GM19238 (cell line): ENCODE measurements around the gene SGSM2.
A peak's percentile ranks its signal among the peaks of the same experiment; 100 is the strongest.

Source experiments
- DNase-seq: peaks from one replicate; pipeline ENCODE4 v3.0.0; 2011; ENCODE audit warnings: low spot score; ENCODE audit not compliant: insufficient read length

Gene SGSM2

DNA sequence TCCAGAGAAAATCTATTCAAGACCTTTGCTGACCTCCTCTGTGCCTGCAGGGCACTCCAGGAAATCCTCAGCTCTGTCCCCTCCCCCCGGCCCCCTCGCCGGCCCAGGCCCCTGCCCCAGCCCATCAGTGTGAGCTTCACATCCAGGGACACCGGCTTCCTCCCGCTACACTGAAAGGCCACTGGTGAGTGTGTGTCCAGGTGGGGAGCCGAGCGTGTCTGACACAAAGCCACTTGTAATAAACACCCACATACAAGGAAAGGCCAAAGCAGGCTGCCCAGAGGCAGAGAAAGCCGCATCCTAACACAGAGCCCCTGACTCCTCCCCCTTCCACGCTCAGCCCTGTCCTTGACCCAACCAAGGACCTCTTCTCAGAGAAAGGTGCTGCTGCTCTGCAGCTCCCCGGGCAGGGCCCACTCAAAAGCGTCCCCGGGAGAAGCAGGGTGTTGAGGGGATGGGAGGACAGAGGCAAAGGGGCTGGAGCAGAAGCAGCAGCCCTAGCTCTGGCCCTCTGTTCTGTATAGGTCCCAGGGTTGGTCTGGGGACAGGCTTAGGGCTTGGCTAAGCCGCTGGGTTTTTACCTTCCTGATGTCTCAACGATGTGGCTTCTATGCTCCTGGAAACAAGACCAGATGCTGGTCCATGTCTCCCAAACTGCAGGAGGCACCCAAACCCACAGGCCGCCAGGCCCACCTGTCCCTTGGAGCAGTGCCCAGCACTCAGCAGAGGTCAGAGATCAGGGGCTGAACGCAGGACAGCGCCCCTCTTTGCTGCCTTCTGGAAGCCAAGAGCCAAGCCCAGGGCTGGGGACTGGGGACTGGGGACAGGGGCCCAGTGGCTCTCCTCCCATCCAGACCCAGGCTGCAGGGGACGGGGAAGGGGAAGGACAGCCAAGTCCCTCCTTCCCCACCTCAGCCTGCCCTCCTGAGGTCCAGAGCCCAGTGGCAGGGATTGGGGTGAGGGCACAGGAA, 48.2 kb downstream of the SGSM2 start:
- no peak for DNase-seq

DNA sequence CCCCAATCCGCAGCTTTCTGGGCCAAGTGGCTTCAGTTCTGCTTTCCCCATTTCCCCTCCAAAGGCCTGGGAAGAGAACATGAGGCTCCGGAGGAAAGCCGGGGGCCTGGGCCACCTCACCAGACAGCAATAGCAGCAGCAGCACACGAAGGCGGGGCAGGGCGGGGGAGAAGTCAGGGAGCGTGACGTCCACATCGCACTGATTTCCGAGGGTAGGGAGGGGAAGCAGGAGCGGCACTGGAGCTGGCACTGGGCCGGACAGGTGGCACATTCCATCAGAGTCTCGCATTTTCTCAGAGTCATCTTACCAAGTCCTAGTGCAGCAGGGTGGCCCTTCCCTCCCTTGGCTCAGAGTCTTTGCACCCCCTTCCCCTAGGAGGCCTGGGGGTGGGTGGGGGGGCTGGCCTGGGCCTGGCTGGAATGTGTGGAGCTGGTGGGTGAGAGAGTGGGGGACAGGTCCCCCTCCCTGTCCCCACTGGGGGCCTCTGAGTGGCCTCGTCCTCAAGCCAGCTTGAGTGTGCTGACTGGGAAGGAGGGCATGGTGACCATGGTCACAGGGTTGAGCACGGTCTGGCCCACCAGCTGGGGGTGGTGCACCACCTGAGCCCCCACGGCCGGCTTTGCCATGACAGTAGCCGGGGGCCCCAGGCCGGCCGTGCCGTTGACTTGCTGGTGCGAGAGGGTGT, 49.2 kb downstream of the SGSM2 start:
- no peak for DNase-seq

DNA sequence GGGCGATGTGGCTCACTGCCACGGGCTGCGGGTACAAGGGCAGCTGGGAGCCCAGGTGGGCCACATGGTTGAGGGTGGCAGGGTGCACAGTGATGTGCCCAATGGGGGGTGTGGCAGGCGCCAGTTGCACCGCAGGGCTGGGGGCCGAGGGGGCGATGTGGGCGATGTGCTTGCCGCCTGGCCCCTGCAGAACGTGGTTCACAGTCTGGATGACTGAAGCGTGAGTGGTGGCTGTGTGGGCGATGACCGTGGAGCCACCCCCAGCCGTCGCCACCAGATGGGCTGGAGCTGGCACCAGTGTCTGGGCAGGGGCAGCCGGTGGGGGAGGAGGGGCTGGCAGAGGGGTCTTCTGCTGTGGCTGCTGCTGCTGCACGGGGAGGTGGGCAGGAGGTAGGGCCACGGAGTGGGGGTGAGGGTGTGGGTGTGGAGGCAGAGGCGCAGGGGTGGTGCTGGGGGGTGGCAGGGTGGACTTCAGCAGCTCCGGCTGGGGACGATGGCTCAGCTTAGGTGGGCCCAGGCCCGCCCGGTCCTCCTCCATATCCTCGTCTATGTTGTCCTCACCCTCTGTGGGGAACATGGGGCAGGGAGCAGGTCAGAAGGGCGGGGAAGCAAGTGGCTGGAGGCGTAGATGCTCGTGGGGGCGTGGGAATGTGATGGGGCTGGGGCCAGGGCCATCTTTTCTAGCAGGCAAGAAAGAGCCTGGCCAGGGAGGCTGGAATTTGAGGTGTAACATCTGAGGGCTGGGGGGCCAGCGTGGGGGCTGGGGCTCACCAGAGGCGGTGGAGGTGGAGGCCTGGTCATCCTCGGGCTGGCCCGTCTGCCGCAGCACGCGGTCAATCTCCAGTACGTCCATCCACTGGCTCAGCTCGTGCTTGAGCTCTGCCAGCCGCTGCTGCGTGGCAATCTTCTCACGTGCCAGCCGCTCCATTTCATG, 50.1 kb downstream of the SGSM2 start:
- DNase-seq: no peak

DNA sequence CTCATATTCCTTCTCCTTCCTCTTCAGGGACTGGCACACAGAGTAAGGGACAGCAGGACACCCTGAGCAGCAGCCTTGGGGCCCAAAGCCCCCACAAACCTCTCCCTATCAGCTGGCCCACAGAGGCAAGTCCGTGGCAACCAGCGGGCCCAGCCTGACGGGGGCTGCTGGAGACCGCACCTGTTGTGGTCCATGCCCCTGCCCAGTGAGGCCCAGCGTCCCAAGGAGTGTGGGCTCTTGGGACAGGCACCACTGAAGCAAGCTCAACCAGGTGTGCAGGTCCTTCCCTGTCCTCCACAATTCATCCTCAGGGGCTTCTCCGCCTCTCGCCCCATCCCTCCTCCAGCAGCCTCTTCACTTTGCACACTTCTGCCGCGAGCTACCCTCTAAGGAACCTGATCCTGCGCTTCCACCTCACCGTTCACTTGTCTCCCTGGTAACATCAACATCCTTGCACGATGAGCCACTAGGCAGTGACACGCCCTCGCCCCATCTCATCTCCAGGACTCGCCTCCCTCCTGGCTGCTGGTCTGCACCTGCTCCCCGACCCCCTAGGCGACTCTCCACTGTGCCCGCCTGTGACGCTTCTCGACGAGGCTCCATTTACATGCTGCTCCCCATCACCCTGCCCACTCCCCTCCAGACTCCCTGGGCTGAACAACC, 50.9 kb downstream of the SGSM2 start:
- no peak for DNase-seq

DNA sequence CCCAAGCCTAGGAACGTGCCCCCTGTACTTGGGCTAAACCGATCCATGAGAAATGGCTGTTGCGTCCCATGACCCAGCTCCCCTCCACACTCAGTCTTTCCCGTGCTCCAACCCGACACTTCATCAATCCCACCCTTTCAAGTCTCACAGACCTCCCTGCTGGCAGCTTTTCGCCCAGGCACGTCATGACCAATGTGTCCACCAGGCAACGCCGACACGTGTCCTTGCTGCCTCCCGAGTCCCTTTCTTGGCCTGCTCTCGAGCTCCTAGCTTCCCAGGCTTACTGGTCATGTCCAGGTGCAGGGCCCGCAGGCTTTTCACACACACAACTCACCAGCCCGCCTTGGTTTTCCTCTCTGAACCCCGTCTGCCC, 51.4 kb downstream of the SGSM2 start:
- no peak for DNase-seq

DNA sequence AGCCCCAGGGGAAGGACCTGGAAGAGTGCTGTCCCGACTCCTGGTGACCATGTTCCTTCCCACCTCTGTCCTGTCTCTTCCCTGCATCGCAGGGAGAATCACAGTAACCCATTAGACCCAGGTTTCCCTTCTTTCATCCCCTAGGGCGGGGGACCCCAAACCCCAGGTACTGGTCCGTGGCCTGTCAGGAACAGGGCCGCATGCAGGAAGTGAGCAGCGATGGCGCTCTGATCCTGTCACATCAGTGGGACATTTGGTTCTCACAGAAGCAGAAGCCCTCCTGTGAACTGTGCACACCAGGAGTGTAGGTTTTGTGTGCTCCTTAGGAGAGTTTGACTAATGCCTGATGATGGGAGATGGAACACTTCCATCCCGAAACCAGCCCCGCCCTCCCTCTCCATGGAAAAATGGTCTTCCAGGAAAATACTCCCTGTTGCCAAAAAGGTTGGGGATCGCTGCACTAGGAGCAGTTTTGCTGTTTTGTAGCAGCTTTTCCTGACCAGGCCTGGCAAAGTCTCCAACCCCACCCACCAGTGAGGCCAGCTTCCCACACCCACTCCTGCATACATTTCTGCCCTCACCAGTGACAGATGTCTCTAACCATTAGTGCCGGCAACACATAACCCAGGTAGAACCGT, 53.0 kb downstream of the SGSM2 start:
- DNase-seq: no peak

DNA sequence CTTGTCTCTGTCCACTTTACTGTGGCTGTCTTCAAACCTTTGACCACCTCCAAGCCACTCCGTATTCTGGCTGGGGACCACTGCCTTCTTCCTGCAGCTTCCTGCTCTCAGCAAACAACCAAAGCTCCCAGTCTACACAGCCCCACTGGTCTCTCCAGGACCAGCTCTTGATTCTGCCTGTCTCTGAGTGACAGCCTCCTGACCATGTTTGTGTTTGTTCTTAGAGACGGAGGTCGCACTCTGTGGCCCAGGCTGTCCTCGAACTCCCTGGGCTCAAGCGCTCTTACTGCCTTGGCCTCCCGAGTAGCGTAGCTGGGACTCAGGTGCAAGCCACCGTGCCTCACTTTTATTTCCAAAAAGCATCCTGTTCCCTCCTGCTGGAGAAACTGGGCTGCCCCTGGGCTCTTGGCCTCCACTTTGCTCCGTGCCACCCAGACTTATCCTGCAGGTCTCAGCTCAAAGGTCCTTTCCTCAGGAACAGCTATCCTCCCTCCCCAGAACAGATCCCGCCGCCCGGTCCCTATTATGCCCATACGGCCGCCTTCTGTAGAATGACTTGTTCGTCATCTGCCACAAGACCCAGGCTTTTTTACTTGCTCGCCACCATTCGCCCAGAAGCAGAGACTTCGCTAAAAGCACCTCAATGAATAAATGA, 54.4 kb downstream of the SGSM2 start:
- DNase-seq: no peak

DNA sequence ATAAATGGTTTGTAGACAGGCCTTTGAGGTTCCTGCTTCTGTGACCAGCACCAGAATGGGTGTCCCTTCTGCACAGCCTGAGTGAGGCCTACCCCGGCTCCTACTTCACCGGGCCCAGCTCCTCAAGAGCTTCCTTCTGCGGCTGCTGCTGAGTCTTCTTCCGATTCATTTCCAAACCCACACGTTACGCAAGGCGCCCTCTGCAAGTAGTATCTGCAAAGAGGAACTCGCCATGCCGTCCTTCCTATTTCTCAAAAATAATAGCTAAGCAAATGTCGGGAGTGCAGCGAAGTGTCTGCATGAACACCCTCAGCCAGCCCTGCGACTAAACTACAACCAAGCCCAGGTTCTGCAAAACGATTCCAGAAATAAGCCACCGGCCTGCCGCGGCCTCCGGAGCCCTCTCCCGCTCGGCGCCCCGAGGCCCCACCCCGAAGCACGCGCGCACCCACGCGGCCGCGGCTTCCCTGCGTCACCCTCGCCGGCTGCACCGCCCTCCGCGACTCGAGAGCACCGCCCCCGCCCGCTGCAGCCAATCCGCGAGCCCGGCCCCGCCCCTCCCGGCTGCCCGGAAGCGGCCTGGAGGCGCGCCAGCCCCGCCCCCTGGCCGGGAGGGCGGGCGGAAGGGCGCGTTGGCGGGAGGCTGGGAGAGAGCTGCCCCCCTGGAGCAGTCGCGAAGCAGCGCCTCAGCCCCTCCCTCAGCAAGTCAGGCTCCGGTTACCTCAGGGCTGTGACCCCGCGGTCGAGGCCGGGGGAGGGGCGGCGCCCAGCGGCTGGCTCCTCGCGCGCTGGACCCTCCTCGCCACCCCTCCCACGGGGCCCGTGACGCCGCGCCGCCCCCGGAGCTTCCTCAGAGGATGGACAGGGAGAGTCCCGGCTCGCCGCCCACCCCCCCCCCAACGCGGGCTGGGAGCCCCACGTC, 55.2 kb downstream of the SGSM2 start:
- DNase-seq: peak; percentile 96

DNA sequence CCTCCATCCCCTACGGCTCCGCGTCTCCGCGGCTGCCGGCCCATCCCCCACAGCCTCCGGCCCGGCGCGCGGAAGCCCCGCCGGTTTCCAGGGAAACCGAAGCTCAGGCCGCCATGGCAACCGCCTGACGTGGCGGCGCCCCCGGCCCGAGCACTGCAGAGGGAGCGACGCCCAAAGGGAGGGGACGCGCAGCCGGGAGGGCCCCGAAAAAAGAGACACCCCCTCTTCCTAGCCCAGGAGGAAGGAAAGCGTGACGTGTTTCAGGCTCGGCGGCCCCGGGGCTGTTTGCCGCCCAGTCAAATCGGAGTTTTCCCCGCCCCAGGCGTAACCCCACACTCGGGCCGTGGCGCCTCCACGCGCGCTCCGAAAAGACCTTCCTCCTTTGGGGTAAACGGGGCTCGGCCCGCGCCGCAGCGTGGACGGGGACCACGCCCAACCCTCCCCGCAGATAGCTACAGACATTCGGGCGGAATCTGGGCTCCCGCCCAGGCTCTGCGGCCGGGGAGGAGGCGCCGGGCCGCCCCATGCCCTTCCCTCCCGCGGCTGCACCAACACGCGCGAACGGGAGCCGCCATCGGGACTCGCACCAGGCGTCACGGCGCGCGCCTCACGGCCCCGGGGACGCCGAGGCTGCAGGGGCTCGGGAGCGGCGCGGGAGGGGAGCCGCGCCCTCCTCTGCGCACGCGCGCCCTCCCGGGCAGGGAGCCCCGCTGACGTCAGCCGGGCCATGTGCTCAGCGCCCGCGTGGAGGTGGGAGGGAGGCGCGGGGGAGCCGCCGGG, 56.1 kb downstream of the SGSM2 start:
- peak; percentile 97 for DNase-seq

DNA sequence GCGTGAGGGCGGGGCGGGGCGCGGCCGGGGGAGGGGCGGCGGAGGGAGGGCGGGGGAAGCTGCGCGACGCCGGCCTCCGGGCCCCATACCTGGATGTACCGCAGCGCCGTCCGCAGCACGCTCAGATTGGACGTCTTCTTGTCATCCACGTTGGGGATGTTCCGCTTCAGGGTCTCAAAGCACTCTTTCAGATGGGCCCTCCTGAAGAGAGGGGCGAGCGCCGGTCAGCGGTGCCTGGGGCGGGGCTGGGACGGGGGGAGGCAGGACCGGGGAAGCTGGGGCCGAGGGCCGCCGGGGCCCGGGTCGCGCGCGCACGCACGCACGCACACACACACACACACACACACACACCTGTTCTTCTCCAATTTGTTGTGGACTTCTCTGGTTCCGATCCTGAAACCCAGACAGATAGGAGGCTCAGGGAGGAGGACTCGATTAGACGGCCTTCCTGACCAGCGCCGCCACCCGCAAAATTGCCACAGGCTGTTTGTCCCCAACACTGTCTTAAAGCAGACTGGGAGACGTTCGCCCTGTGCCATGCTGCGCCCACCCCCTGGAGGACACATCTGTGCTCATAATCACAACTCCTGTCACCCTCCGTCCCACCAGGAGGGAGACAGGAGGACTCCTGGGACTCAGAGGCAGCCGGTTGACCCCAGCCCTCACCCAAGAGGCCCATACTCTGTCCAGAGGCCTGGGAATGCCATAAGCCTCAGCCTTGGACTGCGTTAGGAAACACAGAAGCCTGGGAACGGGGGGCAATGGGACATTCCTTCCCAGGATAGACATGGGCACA, 56.9 kb downstream of the SGSM2 start:
- DNase-seq: no peak

DNA sequence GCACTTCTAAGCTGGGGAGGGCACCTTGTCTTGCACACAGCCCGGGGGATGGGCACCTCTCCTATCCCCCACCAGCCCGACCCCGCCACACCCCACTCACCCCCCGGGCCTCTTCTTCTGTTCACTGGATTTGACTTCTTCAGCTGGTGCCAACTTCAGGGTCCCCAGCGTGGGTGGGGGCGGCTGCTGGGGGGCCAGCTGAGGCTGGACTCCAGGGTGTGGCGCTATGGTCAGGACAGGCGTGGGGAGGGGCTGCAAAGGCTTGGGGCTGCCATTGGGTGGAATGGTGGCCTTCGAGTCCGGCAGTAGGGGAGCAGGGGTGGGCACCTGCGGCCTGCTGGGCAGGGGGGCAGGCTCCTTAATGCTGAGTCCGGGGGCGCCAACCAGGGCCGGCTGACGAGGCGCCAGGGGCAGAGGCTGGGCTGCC, 57.5 kb downstream of the SGSM2 start:
- DNase-seq: no peak

DNA sequence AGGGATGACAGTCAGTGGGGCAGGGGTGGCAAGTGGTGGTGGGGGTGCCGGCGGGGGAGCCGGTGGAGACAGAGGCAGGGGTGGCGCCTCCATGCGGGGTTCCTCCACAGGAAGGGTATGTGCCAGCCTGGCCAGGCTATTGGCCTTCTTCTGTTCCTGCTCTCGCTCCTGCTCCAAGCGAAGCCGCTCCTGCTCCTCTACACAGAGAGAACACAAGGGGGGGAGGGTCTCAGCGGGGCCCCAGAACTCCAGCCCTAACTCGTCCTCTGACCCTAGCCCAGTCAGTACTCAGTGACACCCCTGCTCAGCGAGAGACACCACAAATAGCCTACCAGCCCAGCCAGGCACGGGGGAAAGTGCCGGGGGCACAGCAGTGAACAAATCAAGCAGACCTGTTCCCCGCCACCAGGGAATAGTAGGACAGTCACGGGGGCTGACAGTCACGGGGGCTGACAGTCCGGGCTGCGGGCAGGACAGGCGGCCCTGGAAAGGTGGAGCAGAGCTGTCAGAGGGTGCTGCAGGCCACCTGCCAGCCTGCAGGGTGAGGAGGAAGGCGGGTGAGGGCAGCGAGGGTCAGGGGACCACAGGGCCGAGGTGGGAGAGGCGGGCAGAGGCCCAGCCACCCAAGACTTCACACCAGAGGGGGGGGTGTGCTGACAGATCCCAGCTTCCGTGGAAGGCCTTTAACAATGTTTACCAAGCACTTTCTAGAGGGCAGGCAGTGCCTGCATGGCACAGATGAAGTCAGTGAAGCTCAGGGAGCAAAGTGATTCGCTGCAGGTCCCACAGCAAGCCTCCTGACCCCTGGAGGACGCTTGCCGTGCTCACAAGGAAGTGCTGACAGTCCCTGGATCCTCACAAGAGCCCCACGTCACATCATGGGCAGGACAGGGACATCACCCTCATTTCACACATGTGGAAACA, 58.2 kb downstream of the SGSM2 start:
- DNase-seq: no peak

DNA sequence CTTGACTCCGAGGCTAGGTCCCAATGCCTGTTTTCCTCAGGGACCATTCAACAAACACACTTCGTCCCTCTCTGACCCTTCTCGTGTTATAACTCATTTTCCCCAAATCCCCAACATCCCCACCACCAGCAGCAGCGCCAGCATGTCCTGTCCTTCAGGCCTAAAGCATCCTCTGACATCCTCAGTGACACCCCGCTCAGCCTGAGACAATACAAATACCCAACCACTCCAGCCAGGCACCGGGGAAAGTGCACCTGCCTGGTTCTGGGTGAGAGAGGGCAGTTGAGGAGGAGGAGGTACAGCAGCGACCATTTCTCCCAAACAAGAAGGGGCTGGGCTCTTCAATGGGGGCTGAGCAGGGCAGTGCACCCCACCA, 58.9 kb downstream of the SGSM2 start:
- DNase-seq: no peak

DNA sequence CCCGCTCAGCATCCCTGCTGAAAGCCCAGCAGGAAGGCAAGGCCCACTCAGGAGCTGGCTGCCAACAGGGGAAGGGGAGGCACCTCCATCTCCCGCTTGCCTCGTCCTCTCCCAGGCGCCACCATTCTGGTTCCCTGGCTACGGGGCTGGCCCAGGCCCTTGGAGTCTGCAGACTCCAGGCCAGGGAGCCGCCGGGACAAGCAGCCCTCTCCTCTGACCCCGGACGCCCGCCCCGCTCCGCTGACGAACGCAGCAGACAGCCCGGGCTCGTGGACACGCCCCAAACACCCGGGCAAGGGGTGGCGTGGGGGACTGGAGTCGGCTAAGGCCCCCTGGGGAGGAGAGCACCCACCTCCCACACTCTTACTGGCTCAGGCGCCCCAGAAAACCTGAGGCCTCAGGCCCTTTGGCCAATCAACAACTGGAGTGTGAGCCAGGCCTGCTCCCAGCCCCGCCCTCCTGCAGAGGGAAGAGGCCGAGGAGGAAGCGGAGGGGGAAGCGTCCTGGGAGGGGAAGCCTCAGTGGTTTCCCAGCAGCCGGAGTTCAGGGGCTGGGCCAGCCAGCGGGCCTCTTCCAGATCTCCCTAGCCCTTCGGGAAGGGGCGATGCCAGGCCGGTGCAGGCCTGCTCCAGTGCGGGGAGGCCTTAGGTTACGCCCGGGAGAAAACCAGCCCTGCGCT, 59.4 kb downstream of the SGSM2 start:
- DNase-seq: peak; percentile 45

DNA sequence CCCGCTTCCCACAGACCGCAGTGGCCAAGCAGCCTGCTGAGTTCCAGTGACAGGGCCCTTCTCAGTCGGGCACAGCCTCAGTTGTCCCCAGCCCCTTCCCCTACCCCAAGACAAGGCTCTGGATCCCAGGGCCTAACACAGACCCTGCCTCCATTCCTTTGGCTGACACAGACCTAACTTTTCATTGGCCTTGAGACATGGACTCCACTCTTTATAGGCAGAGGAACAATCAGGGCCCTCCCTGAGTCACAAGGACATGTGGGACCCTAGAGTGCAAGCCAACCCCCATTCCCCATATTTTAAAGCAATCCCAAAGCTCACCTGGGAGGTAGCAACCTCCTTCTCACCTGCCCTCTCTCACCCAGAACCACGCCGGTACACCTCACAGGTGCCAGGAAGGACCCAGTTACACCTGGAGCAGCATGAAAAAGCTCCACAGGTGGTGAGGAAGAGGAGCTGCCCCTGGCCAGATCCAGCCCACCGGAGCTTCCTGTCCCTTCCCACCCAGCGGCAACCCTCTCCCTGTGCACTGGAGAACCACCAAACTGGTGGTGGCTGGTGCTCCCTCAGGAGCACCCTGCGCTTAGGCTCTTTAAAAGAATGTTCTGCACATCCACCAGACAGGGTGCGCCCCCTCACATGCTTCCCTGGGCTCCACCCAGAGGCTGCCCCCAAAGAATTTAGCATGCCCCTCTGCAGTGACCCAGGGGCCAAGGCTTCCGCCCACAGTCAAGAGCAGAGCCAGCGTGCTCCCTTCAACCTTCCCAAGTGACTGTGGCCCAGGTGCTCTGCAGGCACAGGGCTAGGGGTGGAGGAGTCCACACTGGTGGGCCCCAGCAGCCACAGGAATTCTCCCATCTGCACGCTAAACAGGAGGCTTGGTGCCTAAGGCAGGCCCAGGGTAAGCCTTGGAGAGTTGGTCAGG, 60.2 kb downstream of the SGSM2 start:
- DNase-seq: no peak
